ENCODE data around the gene ITGAV. TPM values are rescaled to one million over a fixed set of nuclear protein-coding genes. Genes with fewer than 3 reads are reported as not detected.

The ITGAV gene
- total and polyA plus RNA-seq, 2 of the 4 experiments (the other 2 are of a cell fraction): 45.8 to 181 TPM

DNA sequence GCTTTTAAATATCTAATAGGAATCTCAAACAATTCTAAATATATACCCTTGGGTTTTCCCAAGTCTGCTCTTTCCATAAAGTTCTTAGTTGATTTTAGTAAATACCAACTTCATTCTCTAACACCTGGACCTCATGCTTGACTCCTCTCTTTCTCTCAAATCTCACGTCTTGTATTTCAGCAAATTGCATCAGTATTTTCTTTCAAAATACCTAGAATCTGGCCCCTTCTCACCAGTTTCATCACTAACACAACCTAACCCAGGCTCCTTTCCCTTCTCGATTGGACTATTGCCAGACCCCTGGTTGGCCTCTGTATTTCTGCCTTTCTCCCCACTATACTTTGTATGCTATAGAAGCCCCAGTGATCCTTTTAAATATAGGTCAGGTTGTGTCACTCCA lies 81.0 kb downstream of the ITGAV start:
- Histone ChIP-seq H3K27me3 (ENCODE audit: control insufficient read depth, insufficient read depth, low read length) (no peaks in the 10 kb centered on the region), H3K79me1 (ENCODE audit: low read depth in 1 of 2, low read length in 2 of 2) (peaks cover 0 to 2% of the 10 kb centered on the region in 2 experiments; a peak in 1 of 4 replicates), H2BK120ac (ENCODE audit: low read depth, low read length) (no peak overlapping the region), H3K56ac (ENCODE audit: extremely low read depth, insufficient read depth, low read length) (no peak overlapping the region), H4K5ac (ENCODE audit: low read depth, low read length) (no peak overlapping the region), H3K14ac (replicated peaks; ENCODE audit: low read depth, low read length) (no peak overlapping the region), H4K91ac (ENCODE audit: insufficient read depth, low read depth, low read length) (no peak overlapping the region), H3K9me3 (ENCODE audit: control insufficient read depth, insufficient read depth, low read length) (no peaks in the 10 kb centered on the region; the same call in 1 of the 2 replicates), H2BK5ac (ENCODE audit: low read depth, low read length, poor library complexity, severe bottlenecking) (no peak overlapping the region), H2BK20ac (ENCODE audit: low read depth, low read length) (no peak overlapping the region), H3K27ac (ENCODE audit: insufficient read depth, low read length) (no peak overlapping the region), H3K4me1 (ENCODE audit: control insufficient read depth, insufficient read depth, low read length) (no peaks in the 10 kb centered on the region), H2BK15ac (ENCODE audit: low read depth, low read length) (no peak overlapping the region), H3K9ac (ENCODE audit: low read depth, low read length) (no peak overlapping the region), H4K20me1 (ENCODE audit: insufficient read depth, low read length) (no peaks in the 10 kb centered on the region), H3K4ac (ENCODE audit: low read depth, low read length) (no peak overlapping the region), H3K4me3 (ENCODE audit: insufficient read depth, low read depth, low read length) (no peak overlapping the region), H2AFZ (replicated peaks; ENCODE audit: low read length, poor library complexity) (no peak overlapping the region), H3K23ac (ENCODE audit: low read depth, low read length) (no peak overlapping the region), H2AK9ac (replicated peaks; ENCODE audit: low read depth, low read length, poor library complexity) (no peak overlapping the region), H3K36me3 (ENCODE audit: control insufficient read depth, insufficient read depth, low read length) (peaks cover 40% of the 10 kb centered on the region), H4K8ac (ENCODE audit: low read depth in 2 of 2, low read length in 2 of 2) (no peak overlapping the region), H3K4me2 (ENCODE audit: low read depth, low read length) (no peak overlapping the region), H2AK5ac (ENCODE audit: low read depth, low read length) (no peak overlapping the region), H3K9me1 (ENCODE audit: insufficient read depth, low read length) (no peaks in the 10 kb centered on the region), H3K18ac (ENCODE audit: low read depth, low read length) (no peak overlapping the region)
- in situ Hi-C loops (cut with MboI; ENCODE audit: low sequenced_read_pairs) (no loop called here), dilution Hi-C loops (cut with HindIII; ENCODE audit: low sequenced_read_pairs, unreplicated experiment) (no loop called here), intact Hi-C loops (cut with micrococcal nuclease) (no loop called here)
- TF ChIP-seq, protein P1, sequence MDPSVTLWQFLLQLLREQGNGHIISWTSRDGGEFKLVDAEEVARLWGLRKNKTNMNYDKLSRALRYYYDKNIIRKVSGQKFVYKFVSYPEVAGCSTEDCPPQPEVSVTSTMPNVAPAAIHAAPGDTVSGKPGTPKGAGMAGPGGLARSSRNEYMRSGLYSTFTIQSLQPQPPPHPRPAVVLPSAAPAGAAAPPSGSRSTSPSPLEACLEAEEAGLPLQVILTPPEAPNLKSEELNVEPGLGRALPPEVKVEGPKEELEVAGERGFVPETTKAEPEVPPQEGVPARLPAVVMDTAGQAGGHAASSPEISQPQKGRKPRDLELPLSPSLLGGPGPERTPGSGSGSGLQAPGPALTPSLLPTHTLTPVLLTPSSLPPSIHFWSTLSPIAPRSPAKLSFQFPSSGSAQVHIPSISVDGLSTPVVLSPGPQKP (IDR thresholded peaks at IDR 0.05; ENCODE audit: borderline replicate concordance, low read depth, low read length): no peak
- TF ChIP-seq CHD1 (IDR thresholded peaks at IDR 0.05; ENCODE audit: low read depth, low read length) (no peak), RFX5 (IDR thresholded peaks at IDR 0.05; ENCODE audit: low read depth, low read length) (no peak), RCOR1 (IDR thresholded peaks at IDR 0.05; ENCODE audit: insufficient replicate concordance, low read length) (no peak), POLR2A (IDR thresholded peaks at IDR 0.05; ENCODE audit: low read depth, low read length) (no peak), BHLHE40 (IDR thresholded peaks at IDR 0.05; ENCODE audit: low read depth, low read length) (no peak), NFE2L2 (IDR thresholded peaks at IDR 0.05; ENCODE audit: low read depth, low read length) (no peak), MAFK (IDR thresholded peaks at IDR 0.05; ENCODE audit: low read depth, low read length) (no peak), CEBPB (IDR thresholded peaks at IDR 0.05; ENCODE audit: low read depth, low read length) (no peak), MAZ (IDR thresholded peaks at IDR 0.05; ENCODE audit: borderline replicate concordance, low read depth, low read length) (no peak), SMC3 (IDR thresholded peaks at IDR 0.05; ENCODE audit: low read depth, low read length) (no peak), RAD21 (IDR thresholded peaks at IDR 0.05; ENCODE audit: low read length) (no peak), MXI1 (IDR thresholded peaks at IDR 0.05; ENCODE audit: borderline replicate concordance, low read depth, low read length) (no peak), FOS (IDR thresholded peaks at IDR 0.05; ENCODE audit: low read depth, low read length) (no peak)
- TF ChIP-seq, protein P2, sequence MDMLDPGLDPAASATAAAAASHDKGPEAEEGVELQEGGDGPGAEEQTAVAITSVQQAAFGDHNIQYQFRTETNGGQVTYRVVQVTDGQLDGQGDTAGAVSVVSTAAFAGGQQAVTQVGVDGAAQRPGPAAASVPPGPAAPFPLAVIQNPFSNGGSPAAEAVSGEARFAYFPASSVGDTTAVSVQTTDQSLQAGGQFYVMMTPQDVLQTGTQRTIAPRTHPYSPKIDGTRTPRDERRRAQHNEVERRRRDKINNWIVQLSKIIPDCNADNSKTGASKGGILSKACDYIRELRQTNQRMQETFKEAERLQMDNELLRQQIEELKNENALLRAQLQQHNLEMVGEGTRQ (IDR thresholded peaks at IDR 0.05; ENCODE audit: low read depth, low read length): no peak
- TF ChIP-seq, protein P3, sequence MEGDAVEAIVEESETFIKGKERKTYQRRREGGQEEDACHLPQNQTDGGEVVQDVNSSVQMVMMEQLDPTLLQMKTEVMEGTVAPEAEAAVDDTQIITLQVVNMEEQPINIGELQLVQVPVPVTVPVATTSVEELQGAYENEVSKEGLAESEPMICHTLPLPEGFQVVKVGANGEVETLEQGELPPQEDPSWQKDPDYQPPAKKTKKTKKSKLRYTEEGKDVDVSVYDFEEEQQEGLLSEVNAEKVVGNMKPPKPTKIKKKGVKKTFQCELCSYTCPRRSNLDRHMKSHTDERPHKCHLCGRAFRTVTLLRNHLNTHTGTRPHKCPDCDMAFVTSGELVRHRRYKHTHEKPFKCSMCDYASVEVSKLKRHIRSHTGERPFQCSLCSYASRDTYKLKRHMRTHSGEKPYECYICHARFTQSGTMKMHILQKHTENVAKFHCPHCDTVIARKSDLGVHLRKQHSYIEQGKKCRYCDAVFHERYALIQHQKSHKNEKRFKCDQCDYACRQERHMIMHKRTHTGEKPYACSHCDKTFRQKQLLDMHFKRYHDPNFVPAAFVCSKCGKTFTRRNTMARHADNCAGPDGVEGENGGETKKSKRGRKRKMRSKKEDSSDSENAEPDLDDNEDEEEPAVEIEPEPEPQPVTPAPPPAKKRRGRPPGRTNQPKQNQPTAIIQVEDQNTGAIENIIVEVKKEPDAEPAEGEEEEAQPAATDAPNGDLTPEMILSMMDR (conservative IDR thresholded peaks at IDR 0.05; ENCODE audit: low read depth, low read length): no peak
- no TSS peak for BruUV-seq (replicated peaks)
- DNase-seq (no peak), ATAC-seq (ENCODE audit: low read depth) (no peak)
- ChIA-PET POLR2A (ENCODE audit: unreplicated experiment) (no interaction called here), CTCF (no interaction called here)
- WGBS, 2 experiments (ENCODE audit: extremely low coverage in 2 of 2, insufficient read length in 1 of 2): 100% methylated on average over 1 of the region's 2 CpGs; no CpG with 5 or more reads in 1 of the 2 experiments
